Measurements from ENCODE around the gene PRDM16. TPM values are rescaled to one million over a fixed set of nuclear protein-coding genes. Genes with fewer than 3 reads are reported as not detected.
A peak's percentile ranks its signal among the peaks of the same experiment; 100 is the strongest.

The PRDM16 gene
- total RNA-seq, 1 donor from 2014 or later, result 84.2 TPM

GRCh38 chr1:3231245-3231644 lies 162.2 kb downstream of the PRDM16 start:
- no peaks in the 10 kb centered on the region for H3K9me3 ChIP-seq
- H3K36me3 ChIP-seq, result no peaks in the 10 kb centered on the region
- no peak for DNase-seq (ENCODE audit: low spot score in 2 of 2)
- peaks cover 0 to 12% of the 10 kb centered on the region in 2 donors for H3K4me1 ChIP-seq
- H3K27ac ChIP-seq, result no peak overlapping the region
- H3K27me3 ChIP-seq, result no peaks in the 10 kb centered on the region
- TF ChIP-seq CTCF (IDR thresholded peaks at IDR 0.05), result no peak
- intact Hi-C loops (cut with DNase I), result no loop called here
- H3K4me3 ChIP-seq, result no peak overlapping the region

- no peaks in the 10 kb centered on the region for H3K27me3 ChIP-seq
These were observed 162.8 kb downstream of the PRDM16 start for GRCh38 chr1:3231826-3232225.

DNA sequence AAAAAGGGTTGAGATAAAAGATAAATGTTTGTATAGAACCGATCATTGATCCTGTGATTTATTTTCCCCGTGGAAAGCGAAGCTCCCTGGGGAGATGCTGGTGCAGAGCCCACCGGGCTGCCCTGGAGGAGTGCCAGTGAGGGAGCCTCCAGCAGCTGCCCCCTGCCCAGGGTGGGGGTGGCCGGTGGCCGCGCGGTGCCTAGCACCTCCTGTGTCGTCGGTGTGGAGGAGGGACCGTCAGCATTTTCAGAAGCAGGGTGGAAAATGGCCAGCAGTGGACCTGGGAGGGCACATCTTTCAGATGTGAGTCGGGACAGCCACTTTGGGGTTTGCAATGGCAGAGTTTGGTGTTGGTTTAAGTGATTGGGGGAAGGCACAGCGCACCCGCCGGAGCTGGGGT lies 164.0 kb downstream of the PRDM16 start:
- H3K36me3 ChIP-seq, result no peaks in the 10 kb centered on the region
- no peak for TF ChIP-seq CTCF (IDR thresholded peaks at IDR 0.05)
- H3K9me3 ChIP-seq, result no peaks in the 10 kb centered on the region
- intact Hi-C loops (cut with DNase I), result no loop called here
- H3K4me1 ChIP-seq, result peaks cover 0 to 17% of the 10 kb centered on the region in 2 donors
- no peak for DNase-seq (ENCODE audit: low spot score in 2 of 2)
- no peak overlapping the region for H3K4me3 ChIP-seq
- H3K27me3 ChIP-seq, result no peaks in the 10 kb centered on the region
- H3K27ac ChIP-seq, result no peak overlapping the region

More at GRCh38 chr1:3231826-3232225, 162.8 kb downstream of the PRDM16 start:
- Histone ChIP-seq H3K27ac (no peak overlapping the region), H3K36me3 (no peaks in the 10 kb centered on the region), H3K9me3 (no peaks in the 10 kb centered on the region), H3K4me1 (peaks cover 0 to 6% of the 10 kb centered on the region in 2 donors), H3K4me3 (no peak overlapping the region)
- intact Hi-C loops (cut with DNase I), result no loop called here
- TF ChIP-seq CTCF (IDR thresholded peaks at IDR 0.05), result no peak
- DNase-seq (ENCODE audit: low spot score in 2 of 2), result no peak

GRCh38 chr1:3233551-3233950 lies 164.5 kb downstream of the PRDM16 start:
- no peak overlapping the region for H3K27ac ChIP-seq
- no peaks in the 10 kb centered on the region for H3K27me3 ChIP-seq
- intact Hi-C loops (cut with DNase I), result no loop called here

GRCh38 chr1:3234281-3234680 lies 165.3 kb downstream of the PRDM16 start:
- Histone ChIP-seq H3K4me1 (peaks cover 0 to 19% of the 10 kb centered on the region in 2 donors), H3K27me3 (no peaks in the 10 kb centered on the region), H3K9me3 (no peaks in the 10 kb centered on the region), H3K36me3 (no peaks in the 10 kb centered on the region), H3K4me3 (no peak overlapping the region), H3K27ac (no peak overlapping the region)
- no peak for DNase-seq (ENCODE audit: low spot score in 2 of 2)
- TF ChIP-seq CTCF (IDR thresholded peaks at IDR 0.05), result no peak
- intact Hi-C loops (cut with DNase I), result no loop called here

More at GRCh38 chr1:3233551-3233950, 164.5 kb downstream of the PRDM16 start:
- TF ChIP-seq CTCF (IDR thresholded peaks at IDR 0.05), result no peak
- H3K4me3 ChIP-seq, result no peak overlapping the region
- H3K36me3 ChIP-seq, result no peaks in the 10 kb centered on the region
- H3K9me3 ChIP-seq, result no peaks in the 10 kb centered on the region
- no peak for DNase-seq (ENCODE audit: low spot score in 2 of 2)
- peaks cover 0 to 19% of the 10 kb centered on the region in 2 donors for H3K4me1 ChIP-seq

- intact Hi-C loops (cut with DNase I), result no loop called here
- Histone ChIP-seq H3K36me3 (no peaks in the 10 kb centered on the region), H3K27ac (peak overlapping the region in 1 of 2 donors; percentile 12), H3K4me3 (no peak overlapping the region), H3K4me1 (peaks cover 0 to 19% of the 10 kb centered on the region in 2 donors), H3K27me3 (no peaks in the 10 kb centered on the region), H3K9me3 (no peaks in the 10 kb centered on the region)
- no peak for TF ChIP-seq CTCF (IDR thresholded peaks at IDR 0.05)
- no peak for DNase-seq (ENCODE audit: low spot score in 2 of 2)
These were observed 166.0 kb downstream of the PRDM16 start for GRCh38 chr1:3234956-3235355.

Data from ascending aorta (tissue), 2 donors.